SK-N-DZ (cell line): ENCODE data around the gene MTHFD1L.

Source experiments
- DNase-seq: peaks from one replicate; pipeline ENCODE4 v3.0.0-alpha.2; 2015; ENCODE audit warnings: low spot score

MTHFD1L gene

GRCh38 chr6:150932996-150933395 lies 67.5 kb downstream of the MTHFD1L start:
- no peak for DNase-seq

- no peak for DNase-seq
Measured at GRCh38 chr6:150934380-150934779, 68.9 kb downstream of the MTHFD1L start.

- DNase-seq, result no peak
Measured at GRCh38 chr6:150936021-150936555, 70.6 kb downstream of the MTHFD1L start.

GRCh38 chr6:150937132-150937906 lies 71.8 kb downstream of the MTHFD1L start:
- no peak for DNase-seq

- DNase-seq, result no peak
Measured at GRCh38 chr6:150939399-150939798, 73.9 kb downstream of the MTHFD1L start.

GRCh38 chr6:150940941-150941340 lies 75.4 kb downstream of the MTHFD1L start:
- DNase-seq, result no peak

- no peak for DNase-seq
Measured at GRCh38 chr6:150949526-150949925, 84.0 kb downstream of the MTHFD1L start.

GRCh38 chr6:150953851-150954250 lies 88.3 kb downstream of the MTHFD1L start:
- DNase-seq, result no peak

GRCh38 chr6:150959166-150959565 lies 93.7 kb downstream of the MTHFD1L start:
- DNase-seq, result no peak

GRCh38 chr6:150962436-150962835 lies 96.9 kb downstream of the MTHFD1L start:
- DNase-seq, result no peak

GRCh38 chr6:150964765-150965164 lies 99.3 kb downstream of the MTHFD1L start:
- no peak for DNase-seq

GRCh38 chr6:150966786-150967185 lies 101.3 kb downstream of the MTHFD1L start:
- no peak for DNase-seq

- DNase-seq, result no peak
Measured at GRCh38 chr6:150967381-150967780, 101.9 kb downstream of the MTHFD1L start.

- no peak for DNase-seq
Measured at GRCh38 chr6:150967910-150968309, 102.4 kb downstream of the MTHFD1L start.

GRCh38 chr6:150969901-150970300 lies 104.4 kb downstream of the MTHFD1L start:
- DNase-seq, result no peak

GRCh38 chr6:150971219-150971618 lies 105.7 kb downstream of the MTHFD1L start:
- DNase-seq, result no peak

- DNase-seq, result no peak
Measured at GRCh38 chr6:150975136-150975535, 109.6 kb downstream of the MTHFD1L start.

GRCh38 chr6:150977281-150977680 lies 111.8 kb downstream of the MTHFD1L start:
- no peak for DNase-seq

- DNase-seq, result no peak
Measured at GRCh38 chr6:150978624-150979023, 113.1 kb downstream of the MTHFD1L start.

GRCh38 chr6:150979826-150980350 lies 114.4 kb downstream of the MTHFD1L start:
- no peak for DNase-seq

GRCh38 chr6:150981095-150981494 lies 115.6 kb downstream of the MTHFD1L start:
- no peak for DNase-seq

GRCh38 chr6:150981669-150982068 lies 116.2 kb downstream of the MTHFD1L start:
- no peak for DNase-seq

GRCh38 chr6:150987371-150987828 lies 121.9 kb downstream of the MTHFD1L start:
- DNase-seq, result no peak
